ENCODE data around the gene KHDC1.

Gene KHDC1

DNA sequence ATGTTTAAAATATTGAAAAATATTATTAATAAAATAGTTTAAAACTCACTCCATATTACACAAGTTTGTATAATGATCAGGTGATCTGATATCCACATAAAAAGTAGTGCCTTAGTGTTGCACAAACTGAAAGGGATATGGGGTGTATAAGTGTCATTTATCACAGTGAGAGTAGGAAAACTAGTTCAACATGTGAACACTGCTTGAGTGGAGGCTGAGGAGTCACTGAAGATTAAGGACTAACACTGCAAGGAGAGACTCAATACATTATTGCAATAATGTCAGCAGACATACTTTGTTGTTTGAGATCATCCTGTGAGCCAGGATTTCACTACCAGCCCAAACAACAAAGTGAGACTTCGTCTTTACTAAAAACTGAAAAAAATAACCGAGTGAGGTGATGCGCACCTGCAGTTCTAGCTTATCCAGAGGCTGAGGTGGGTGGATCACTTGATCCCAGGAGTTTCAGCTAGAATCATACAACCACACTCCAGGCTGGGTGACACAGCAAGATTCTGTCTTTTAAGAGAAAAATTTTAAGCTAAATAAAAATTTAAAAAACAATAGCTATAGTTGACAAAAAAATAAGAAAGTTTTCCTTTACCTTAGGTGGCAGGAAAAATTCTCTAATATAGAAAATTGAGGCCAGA, 35.3 kb downstream of the KHDC1 start:
- DNase-seq (ENCODE audit: low read depth) = no peak
- in situ Hi-C loops (cut with HindIII; ENCODE audit: low sequenced_read_pairs) = no loop called here
- TF ChIP-seq, protein P1, sequence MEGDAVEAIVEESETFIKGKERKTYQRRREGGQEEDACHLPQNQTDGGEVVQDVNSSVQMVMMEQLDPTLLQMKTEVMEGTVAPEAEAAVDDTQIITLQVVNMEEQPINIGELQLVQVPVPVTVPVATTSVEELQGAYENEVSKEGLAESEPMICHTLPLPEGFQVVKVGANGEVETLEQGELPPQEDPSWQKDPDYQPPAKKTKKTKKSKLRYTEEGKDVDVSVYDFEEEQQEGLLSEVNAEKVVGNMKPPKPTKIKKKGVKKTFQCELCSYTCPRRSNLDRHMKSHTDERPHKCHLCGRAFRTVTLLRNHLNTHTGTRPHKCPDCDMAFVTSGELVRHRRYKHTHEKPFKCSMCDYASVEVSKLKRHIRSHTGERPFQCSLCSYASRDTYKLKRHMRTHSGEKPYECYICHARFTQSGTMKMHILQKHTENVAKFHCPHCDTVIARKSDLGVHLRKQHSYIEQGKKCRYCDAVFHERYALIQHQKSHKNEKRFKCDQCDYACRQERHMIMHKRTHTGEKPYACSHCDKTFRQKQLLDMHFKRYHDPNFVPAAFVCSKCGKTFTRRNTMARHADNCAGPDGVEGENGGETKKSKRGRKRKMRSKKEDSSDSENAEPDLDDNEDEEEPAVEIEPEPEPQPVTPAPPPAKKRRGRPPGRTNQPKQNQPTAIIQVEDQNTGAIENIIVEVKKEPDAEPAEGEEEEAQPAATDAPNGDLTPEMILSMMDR (IDR thresholded peaks at IDR 0.05; ENCODE audit: low read depth, low read length, missing control alignments) = no peak
- H3K4me3 ChIP-seq (ENCODE audit: low read depth, low read length) = no peak overlapping the region

DNA sequence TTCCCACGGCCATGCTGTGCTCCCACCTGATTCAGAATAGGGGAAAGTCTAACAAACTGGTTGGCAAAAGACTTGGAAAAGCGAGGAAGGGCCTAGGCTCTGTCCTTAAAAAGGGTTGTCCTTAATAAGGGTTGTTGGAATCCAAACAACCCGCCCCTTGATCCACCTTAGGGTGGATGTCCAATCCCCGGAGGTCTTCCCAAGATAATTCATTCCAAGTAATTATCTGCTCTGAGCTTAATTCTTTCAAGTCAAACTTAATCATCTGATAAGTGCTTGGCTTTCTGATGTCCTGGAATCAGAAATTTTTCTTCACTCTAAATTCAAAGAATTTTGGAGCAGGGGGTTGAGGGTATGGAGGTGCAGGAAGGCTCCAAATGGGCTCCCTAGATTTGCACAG, 37.6 kb downstream of the KHDC1 start, which contains the start of gene KHDC1L:
Gene KHDC1L (minus strand): TSS at position 101 of the 400 bp plus-strand sequence. CDS start 88 bp downstream, at position 13.
- DNase-seq (ENCODE audit: low read depth) = no peak
- in situ Hi-C loops (cut with HindIII; ENCODE audit: low sequenced_read_pairs) = no loop called here

DNA sequence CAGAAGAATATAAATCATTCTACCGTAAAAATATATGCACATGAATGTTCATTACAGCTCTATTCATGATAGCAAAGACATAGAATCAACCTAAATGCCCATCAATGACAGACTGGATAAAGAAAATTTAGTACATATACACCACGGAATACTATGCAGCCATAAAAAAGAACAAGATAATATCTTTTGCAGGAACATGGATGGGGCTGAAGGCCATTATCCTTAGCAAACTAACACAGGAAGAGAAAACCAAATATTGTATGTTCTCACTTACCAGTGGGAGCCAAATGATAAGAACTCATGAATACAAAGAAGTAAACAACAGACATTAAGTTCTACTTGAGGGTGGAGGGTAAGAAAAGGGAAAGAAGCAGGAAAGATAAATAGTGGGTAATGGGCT, 46.1 kb downstream of the KHDC1 start:
- in situ Hi-C loops (cut with HindIII; ENCODE audit: low sequenced_read_pairs) = no loop called here
- H3K4me3 ChIP-seq (ENCODE audit: low read depth, low read length) = no peak overlapping the region
- TF ChIP-seq, protein P1 (IDR thresholded peaks at IDR 0.05; ENCODE audit: low read depth, low read length, missing control alignments) = no peak

More for the DNA sequence above, 37.6 kb downstream of the KHDC1 start, which contains the start of gene KHDC1L:
- TF ChIP-seq, protein P1 (IDR thresholded peaks at IDR 0.05; ENCODE audit: low read depth, low read length, missing control alignments) = no peak
- no peak within 1 kb of the TSS for H3K4me3 ChIP-seq (ENCODE audit: low read depth, low read length)

DNA sequence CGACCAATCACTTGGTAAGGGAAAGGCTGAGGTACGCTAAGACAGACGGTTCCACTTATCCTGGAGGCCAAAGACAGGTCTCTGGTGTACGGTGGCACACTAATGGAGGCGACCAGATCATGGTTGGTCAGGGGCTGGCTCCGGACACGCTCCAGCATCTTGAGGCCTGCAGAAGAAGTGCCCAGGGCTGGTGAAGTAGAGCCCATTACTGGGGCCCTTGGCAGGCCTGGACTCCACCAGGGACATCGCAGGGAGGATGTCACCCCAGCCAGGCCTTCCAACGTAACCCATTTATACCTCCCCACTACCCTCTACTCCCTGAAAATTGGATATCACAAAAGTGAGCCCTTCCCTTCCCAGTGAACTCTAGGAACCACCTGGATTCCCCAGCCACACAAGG, 53.9 kb downstream of the KHDC1 start:
- DNase-seq (ENCODE audit: low read depth) = no peak
- in situ Hi-C loops (cut with HindIII; ENCODE audit: low sequenced_read_pairs) = no loop called here
- TF ChIP-seq, protein P1 (IDR thresholded peaks at IDR 0.05; ENCODE audit: low read depth, low read length, missing control alignments) = no peak
- no peak overlapping the region for H3K4me3 ChIP-seq (ENCODE audit: low read depth, low read length)

More for the DNA sequence above, 46.1 kb downstream of the KHDC1 start:
- no peak for DNase-seq (ENCODE audit: low read depth)

DNA sequence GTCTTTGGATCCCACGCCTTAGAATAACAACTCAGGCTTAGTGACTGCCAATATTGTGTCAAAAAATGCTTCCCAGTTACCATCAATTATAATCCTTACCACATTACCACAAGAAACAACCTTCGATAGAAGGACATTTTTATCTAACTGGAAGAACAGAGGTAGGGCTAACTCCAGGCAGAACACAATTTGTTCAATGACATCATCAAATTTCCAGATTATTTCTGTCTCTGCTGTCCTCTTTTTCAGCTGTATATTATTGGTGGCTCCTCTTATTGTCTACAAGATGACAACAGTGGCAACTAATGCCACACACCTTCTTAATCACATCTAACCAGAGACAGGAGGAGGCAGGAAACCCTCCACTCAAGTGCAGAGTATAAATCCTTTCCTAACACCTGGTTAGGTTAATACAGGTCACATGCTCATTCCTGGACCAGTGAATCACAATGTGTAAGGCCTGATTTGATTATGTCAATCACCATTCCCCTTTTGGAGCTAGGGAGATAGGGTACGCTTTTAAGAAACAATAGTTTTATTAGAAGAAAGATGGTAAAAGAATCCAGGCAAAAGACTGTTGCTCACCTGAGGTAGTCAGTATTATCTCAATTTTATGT, 55.7 kb downstream of the KHDC1 start:
- in situ Hi-C loops (cut with HindIII; ENCODE audit: low sequenced_read_pairs) = no loop called here
- no peak for DNase-seq (ENCODE audit: low read depth)

DNA sequence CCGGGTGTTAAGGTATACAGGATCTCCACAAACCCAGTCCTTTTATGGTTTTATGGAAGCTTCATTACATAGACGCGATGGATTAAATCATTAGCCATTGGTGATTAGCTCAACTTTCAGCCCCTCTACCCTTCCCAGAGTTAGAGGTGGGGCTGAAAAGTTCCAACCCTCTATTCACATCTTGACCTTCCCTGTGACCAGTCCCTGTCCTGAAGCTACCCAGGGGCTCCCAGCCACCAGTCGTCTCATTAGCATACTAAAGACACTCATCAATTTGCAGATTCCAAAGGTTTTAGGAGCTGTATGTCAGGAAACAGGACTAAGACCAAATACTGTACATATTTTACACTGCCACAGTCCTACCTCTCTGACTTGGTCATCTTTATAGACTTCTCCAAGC, 58.7 kb downstream of the KHDC1 start:
- no peak overlapping the region for H3K4me3 ChIP-seq (ENCODE audit: low read depth, low read length)
- DNase-seq (ENCODE audit: low read depth) = no peak
- TF ChIP-seq, protein P1 (IDR thresholded peaks at IDR 0.05; ENCODE audit: low read depth, low read length, missing control alignments) = no peak
- in situ Hi-C loops (cut with HindIII; ENCODE audit: low sequenced_read_pairs) = no loop called here

More for the DNA sequence above, 55.7 kb downstream of the KHDC1 start:
- H3K4me3 ChIP-seq (ENCODE audit: low read depth, low read length) = no peak overlapping the region
- TF ChIP-seq, protein P1 (IDR thresholded peaks at IDR 0.05; ENCODE audit: low read depth, low read length, missing control alignments) = no peak
